Muscle of arm (tissue), 12 donors: ENCODE data around the gene SMAD7. TPM values are rescaled to one million over a fixed set of nuclear protein-coding genes. Genes with fewer than 3 reads are reported as not detected.

Source experiments
- DNase-seq: peaks from one replicate; pipeline ENCODE4 v3.0.0-alpha.2; 2013
- polyA plus RNA-seq, 12 donors: library from polyadenylated mRNA; unstranded; fragments of 120-200 nt; gene quantifications; one replicate each; pipeline ENCODE4 v1.2.1, GENCODE V29; 2013; ENCODE audit not compliant: insufficient read length in 12 of 12

Gene SMAD7
- polyA plus RNA-seq, 12 donors, result 9.2 to 23.4 (median 11.8) TPM; not detected in 1

GRCh38 chr18:48931680-48932461, 18.9 kb downstream of the SMAD7 start:
- no peak for DNase-seq

DNA sequence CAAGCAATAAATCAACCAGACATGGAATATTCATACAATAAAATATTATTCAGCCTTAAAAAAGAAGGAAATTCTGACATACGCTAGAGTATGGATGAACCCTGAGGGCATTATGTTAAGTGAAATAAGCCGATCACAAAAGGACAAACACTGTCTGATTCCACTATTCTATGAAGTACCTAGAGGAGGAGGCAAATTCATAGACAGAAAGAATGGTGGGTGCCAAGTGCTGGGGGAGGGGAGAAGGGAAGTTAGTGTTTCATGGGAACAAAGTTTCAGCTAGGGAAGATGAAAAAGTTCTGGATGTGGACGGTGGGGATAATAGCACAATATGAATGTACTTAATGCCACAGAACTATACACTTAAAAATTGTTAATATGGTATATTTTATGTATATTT, 19.8 kb downstream of the SMAD7 start:
- DNase-seq, result no peak

GRCh38 chr18:48929941-48930713, 20.6 kb downstream of the SMAD7 start:
- no peak for DNase-seq

DNA sequence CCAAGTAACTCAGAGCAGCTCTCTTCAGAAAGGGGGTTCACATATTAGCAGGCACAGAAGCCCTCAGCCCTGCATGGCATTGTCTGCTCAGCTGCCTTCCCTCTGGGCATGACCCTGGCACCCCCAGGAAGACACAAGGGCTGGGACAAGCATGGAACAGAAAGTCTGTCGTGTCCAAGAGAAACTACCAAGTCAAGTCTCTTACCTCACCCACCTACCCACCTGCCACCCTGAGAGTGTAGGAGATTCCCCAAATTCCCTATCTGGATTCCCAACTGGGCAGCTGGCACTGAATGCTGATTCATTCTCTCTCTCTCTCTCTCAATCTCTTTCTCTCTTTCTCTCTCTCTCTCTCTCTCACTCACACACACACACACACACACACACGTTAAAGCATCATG, 21.6 kb downstream of the SMAD7 start:
- no peak for DNase-seq

DNA sequence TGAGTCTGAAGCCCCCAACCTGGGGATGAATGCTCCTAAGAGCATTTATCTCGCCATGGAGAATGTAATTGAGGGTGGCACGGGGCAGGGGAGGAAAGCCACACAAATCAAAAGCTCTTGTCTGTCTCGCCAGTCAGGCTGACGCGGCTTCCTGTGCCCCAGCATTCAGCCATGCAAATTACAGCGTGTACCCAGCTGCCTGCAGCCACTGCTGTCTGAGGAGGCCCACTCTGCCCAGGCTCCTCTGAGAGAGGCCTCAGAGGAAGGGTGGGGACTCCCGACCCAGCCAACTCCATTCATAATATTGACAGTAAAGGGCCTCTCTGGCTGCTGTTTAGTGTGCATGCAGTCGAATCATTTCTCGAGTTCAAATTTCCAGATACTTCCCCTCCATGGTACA, 22.0 kb downstream of the SMAD7 start:
- DNase-seq, result no peak

DNA sequence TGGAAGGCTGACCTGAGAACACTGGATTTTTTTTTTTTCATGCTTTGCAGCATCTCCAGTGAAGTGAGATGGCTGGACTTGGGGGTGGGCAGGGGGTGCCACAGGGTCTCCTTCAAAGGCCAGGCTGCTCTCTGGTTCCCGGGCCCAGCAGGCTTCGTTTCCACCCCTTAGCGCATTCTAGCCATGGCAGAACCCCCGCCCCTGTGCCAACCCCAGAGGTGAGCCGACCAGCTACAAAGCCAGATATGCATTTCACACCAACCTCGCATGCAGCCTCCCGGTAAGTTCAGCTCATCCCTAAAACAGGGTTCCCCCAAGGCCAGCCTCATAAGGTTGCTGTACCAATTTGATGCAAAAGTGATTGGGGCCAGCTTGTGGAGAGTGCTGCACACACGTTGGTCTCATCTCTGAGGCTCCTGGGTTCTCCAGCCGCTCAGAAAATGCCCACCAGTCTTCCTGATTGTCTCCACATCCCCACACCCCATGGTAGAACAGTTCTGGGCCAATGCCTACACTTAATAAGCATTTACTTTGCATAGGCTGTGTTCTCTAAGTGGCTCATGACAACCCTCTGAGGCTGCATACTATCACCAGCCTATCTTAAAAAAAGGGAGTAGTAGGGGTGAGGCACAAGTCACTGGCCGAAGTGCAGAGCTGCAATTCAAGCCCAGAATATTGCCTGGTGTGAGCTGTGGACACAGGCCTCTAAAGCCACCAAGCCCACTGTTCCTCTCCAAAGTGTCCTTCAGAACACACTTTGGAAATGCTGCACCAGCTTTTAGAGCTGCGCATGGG, 23.3 kb downstream of the SMAD7 start:
- DNase-seq, result no peak

GRCh38 chr18:48926420-48926857, 24.3 kb downstream of the SMAD7 start:
- no peak for DNase-seq

DNA sequence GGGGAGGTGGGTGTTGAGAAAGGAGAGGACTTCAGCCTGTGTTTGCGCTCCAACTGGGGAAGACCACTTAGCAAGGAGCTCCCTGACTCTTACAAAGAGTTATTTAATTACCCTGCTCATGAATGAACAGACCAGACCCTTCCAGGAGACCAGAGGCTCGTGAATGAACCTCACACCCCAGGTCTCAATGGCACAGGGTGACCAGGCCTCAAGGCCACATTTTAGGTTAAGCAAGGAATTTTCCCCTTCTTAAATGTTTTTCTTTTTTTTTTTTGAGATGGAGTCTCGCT, 25.3 kb downstream of the SMAD7 start:
- no peak for DNase-seq

DNA sequence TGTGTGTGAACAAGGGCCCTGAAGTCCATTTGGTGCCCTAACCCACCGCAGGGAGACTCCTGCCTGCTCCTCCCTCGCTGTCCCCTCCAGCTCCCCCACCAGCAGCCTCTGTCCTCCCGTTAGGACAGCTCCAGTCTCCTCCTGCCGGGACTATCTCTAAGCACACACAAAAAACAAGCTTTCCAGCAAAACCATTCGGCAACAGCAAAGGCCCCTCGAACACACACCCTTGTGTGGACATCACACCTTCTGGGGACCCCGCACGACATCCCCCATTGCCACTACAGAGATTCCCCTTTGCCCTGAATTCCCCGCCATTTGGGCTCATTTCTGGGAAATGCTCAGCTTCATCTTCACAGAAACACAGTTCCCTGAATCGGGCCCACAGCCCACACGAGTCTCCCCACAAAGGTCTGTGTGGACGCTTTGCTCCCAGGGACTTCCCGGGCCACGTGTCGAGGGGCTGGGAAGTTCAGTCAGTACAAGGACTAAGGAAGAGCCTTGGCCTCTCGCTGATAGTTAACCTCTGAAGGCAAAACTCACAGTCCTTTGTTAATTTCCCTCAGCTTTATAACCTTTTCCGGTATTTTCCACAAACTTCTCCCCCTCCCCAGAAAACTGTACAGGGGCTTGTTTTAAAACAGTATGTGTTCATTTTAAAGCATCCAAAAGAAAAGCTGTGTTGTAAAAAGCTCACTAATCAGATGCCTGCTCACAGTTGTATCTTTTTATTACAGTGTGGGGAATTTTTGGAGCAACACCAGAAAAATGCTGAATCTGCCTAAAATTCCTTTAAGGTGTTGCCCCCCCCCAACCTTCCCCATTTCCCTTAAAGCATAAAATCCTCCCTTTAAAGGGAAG, 25.9 kb downstream of the SMAD7 start:
- no peak for DNase-seq

DNA sequence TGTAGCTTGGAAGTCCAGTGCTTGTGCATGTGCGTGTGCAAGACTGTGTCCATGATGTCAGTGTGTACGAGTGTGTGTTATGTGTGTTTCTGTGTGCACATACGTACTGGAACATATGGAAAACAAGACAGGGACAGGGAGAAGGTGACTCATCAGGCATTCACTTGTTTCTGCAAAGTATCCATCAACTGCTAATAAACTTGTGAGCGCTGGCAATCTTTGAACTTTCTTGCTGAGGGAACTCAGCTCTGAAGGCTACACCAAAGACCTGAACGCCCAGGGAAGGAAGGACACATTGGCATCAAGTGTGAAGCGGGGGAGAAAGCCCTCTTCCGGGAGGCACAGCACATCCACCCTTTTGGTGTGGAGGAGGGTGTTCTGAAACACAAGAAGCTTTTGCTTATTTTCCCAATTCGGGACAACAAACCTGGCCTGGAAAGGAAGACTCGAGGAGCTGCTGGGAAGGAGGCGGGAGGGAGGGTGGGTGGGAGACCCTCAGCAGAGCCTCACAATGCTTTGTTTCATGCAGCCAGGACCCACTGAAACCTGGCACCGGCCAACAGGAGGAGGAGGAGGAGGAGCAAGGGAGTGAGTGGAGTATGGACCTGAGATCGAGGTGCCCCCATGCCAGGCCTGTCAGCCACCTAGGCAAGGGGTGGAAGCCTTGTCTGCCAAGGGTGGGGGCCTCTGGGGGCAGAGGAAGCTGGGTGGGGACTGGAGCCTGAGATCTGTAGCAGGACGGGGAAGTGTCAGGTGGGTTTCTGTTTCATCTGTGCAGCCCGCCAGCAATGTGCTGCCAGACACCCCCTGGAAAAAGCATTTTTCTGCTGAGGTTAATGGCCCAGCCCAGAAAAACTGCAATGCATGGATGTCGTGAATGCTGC, 26.8 kb downstream of the SMAD7 start:
- DNase-seq, result no peak

DNA sequence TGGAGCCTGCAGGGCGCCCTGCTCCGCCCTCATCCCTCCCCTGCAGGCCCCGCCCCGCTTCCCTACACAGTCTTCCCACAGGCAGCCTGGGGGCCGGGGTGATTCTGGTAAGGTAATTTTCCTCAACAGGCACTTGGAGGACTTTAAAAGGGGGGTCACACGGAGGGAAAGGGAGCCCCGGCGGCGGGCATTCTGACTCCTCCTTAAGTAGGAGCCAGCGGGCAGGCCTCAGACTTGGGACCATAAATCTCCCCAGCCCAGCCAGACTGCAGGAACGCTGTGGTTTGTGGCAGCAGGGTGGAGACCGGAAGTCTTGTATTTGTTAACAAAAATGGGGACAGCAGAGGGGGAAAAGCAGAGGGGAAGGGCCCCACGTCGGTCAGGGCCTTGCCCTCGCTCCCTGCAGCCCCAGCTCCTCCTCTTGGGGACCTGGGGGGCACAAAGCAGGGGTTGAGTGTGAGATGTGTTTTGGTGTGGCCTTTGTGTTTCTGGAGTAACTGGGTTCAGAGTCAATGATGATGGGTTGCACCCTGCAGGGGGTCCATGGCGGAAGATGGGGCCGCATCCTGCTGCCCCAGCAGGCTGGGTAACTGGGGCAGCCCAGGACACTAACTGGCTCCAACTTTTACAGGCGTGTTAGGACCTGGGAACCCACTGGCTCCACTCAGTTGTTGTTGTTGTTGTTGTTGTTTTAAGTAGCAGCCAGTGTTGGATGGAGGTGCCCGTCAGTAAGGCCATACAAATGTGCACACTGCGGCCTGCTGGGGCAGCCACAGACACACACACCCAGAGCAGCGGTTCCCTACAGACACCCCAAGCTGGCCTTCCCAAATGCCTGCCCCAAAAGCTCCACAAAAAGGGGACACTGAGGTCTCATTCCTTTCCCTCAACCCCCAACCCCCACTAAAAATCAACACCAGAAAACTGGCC, 27.7 kb downstream of the SMAD7 start:
- DNase-seq, result peak; percentile 74

DNA sequence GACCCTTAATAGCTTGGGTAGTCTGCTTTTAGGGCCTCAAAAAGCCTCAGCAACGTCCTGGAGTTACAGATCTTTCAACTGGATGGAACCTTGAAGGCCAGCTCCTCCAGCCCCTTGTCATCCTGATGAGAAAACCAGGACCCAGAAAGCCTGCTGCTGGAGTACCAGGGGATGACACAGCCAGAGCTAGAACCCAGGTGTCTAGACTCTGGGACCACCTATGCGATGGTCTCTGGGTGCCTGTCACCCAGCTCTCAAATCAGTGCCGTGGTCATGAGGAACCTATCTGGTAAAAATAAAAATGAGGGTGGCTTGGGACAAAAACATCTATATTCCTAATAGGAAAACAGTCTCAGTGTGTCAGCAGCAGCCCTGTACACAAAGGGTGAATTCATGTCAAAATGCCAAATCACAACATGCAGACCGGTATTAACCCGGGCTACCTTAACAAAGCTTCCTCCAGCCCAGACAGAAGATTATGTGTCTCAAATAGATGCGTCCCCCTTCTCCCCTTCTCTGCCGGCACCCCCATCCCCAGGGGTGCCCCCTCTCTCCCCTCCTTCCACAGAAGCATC, 28.5 kb downstream of the SMAD7 start:
- no peak for DNase-seq

- DNase-seq, result no peak
These were observed 29.2 kb downstream of the SMAD7 start for GRCh38 chr18:48921305-48922225.

DNA sequence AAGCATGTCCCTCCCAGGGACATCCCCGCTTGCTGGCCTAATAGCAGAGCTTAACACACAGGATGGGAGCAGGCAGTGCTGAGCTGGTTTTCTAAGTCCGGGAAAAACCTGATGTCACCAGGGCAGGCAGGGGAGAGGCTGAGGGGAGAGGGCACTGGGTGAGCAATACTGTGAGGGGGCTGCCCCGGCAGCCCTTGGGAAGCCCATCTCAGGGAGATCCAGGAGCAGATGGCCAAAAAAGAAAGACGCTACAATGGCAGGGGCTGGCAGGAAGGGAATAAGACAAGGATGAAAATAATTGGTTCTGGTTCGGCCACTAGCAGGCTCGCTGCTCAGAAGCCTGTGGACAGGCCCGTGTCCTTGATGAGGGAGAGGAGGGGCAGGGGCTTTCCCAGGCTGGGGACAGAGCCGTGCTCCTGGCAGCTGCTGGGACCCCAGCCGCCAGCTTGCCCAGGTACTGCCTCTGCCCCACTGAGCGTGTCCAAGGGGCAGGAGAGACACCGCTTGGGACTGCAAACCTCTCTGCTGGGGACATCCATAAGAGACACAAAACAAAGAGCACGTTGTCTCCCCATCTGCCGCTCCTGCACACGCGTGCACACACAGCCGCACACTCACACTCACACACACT, 30.2 kb downstream of the SMAD7 start:
- no peak for DNase-seq

DNA sequence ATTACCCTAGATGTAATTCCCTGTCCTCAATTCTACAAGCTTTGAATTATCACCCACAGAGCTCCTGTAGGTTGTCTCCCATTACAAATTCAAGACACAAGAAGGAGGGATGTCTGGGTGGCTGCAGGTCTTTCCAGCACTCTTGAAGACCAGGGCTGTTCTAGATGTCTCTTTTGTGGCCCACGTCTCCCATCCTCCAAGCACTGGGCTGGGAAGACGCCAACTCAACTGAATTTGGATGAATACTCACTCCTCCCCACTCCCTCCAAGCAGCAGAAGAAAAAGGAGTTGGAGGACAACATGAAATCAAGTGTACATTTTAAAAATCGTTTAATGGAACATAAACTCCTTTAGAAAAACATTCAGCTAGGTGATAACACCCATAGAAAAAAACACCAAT, 31.2 kb downstream of the SMAD7 start:
- no peak for DNase-seq

DNA sequence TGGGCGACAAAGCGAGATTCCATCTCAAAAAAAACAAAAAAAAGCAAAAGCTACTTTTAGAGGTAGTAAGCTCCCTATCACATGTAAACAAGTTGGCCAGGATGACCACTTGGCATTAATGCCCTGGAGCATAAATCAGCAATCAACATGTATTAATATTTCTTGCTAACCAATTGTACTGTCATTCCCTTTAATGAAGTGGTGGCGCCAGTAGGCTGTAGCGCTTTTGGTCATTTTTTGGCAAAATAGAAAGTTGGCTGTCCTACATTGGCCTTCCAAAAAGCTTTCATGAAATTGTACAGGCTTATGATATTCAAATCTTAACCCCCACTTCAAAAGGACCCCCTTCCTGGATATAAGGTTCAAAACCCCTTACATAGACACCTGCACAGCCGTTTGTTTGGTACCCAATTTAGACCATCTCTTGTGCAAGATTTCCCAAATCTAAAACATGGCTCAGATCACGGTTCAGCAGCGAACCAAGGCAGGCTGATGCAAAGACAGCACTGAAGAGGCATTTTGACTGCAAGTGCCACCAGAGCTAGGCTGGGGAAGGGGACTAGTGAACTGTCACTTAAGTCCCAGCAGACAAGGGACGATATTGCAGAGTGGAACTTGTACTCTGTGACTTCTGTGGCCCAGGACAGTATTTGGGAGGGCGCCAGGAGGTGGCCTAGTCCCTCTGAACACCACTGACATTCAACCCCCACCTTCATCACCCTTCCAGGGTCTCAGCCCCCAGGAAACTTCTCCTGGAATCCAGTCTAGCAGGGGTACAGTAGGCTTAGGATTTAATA, 31.9 kb downstream of the SMAD7 start:
- no peak for DNase-seq
